Activated T-cell treated with anti-CD3 and anti-CD28 coated beads, Interleukin-2, amount 50 U/mL, for 1 hour (primary cell): ENCODE results near the gene INTU.
"Not testable (repeated sequence)": the region's sequence is repeated elsewhere in the genome, so short reads cannot be mapped to it uniquely, and the experiment has no call there.

Source experiments
- DNase-seq: peaks from one replicate; pipeline ENCODE4 v3.0.0-alpha.2; 2020

INTU gene

GRCh38 chr4:127648061-127648460, 15.3 kb downstream of the INTU start:
- no peak for DNase-seq

DNA sequence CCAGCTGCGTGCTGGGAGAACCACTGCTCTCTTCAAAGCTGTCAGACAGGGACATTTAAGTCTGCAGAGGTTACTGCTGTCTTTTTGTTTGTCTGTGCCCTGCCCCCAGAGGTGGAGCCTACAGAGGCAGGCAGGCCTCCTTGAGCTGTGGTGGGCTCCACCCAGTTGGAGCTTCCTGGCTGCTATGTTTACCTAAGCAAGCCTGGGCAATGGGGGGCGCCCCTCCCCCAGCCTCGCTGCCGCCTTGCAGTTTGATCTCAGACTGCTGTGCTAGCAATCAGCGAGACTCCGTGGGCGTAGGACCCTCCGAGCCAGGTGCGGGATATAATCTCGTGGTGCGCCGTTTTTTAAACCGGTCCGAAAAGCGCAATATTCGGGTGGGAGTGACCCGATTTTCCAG, 22.8 kb downstream of the INTU start:
- DNase-seq: not testable (repeated sequence)

- DNase-seq: no peak
These were observed 23.4 kb downstream of the INTU start for GRCh38 chr4:127656047-127656680.

DNA sequence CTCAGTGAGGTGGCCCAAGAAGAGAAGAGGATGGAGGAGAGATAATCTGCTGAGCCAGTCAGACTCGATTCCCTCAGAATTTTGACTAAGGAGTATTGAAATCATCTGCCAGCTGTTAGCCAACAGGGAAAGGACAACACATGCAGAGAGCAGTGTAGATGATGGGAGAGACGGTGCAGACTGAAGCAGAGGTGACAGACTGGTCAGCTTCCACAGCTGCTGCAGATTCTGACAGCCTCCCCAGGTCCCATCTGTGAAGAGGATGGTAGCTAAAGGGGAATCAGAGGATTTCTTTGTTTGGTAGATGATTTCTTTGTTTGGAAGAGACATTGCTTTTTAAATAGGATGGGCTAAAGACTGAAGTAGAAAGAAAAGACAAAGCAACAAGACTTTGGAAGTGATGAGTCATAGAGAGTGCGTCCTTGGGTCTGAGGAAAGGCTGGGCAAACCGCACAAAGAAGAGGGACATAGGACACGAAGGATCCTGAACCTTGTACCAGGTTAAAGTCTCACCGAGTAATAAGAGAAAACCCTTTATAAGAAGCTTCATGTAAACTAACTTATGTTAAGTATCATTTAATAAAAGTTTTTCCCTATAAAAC, 27.6 kb downstream of the INTU start:
- no peak for DNase-seq

- no peak for DNase-seq
These were observed 34.4 kb downstream of the INTU start for GRCh38 chr4:127667116-127667515.

DNA sequence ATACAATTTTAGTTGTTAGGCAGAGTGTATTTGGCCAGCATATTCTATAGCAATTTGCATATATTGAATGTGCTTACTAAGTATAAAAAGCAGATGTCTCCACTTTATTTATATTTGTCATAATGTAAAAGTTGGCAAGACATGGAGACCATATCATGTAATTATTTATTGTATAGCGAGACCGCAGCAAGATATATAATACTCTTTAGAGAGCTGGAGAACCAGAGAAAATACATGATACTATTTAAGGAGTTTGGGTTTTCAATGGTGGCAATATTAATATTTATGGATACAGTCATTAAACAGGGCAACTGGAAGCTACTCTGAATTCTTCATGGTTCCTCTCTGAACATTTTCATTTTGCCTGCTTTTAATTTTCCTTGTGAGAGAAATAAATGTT, 35.0 kb downstream of the INTU start:
- no peak for DNase-seq

DNA sequence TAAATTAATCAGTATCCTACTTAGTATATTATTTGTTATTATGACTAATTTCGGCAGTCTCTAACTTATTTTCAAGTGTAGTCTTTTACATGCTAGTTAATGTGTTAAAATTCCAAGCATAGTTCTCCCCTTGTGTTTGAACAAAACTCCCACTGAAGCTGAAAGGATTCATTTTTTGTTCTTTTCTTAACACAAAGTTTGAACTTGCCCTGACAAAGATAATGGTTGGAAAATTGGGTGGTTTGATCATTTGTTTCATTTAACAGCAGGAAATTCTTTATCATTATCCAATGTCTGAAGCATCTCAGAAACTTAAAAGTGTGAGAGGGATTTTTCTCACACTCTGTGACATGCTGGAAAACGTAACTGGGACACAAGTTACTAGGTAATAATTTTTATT, 36.0 kb downstream of the INTU start:
- DNase-seq: no peak

GRCh38 chr4:127669691-127670090, 36.9 kb downstream of the INTU start:
- DNase-seq: no peak

DNA sequence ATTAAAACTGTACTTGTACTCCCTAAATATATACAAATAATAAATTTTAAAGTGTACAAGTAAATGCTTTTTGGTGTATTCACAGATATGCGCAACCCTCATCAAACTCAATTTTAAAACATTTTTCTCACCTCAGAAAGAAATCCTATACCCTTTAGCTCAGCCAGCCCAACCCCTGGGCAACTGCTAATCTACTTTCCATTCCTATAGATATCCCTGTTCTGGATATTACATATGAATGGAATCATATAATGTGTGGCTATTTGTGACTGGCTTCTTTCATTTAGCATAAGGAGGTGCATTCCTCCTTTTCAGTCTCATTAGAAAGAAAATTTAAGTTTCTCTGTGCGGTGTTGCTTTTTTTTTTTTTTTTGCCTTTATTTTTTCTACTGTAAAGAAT, 39.4 kb downstream of the INTU start:
- DNase-seq: no peak

GRCh38 chr4:127685292-127685691, 52.5 kb downstream of the INTU start:
- DNase-seq: no peak

GRCh38 chr4:127686658-127687057, 53.9 kb downstream of the INTU start:
- DNase-seq: no peak

DNA sequence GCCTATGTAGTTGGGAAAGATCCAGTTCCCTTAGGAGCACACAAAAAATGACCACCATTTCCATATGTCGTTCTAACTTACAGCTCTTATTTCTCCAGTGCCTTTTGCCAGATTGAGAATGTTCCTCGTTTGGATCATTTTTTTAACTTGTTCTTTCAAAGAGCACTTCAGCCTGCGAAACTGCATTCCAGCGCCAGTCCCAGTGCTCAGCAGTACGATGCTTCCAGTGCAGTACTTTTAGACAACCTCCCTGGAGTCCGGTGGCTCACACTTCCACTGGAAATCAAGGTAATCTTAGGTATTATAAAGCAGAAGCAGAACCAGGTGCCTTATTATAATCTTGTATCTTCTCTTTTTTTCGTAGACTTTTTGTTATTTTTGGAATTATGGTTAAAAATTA, 54.8 kb downstream of the INTU start:
- DNase-seq: no peak

- no peak for DNase-seq
These were observed 66.0 kb downstream of the INTU start for GRCh38 chr4:127698789-127699200.

- DNase-seq: no peak
These were observed 76.2 kb downstream of the INTU start for GRCh38 chr4:127708985-127709384.

GRCh38 chr4:127709456-127709855, 76.7 kb downstream of the INTU start:
- DNase-seq: no peak

GRCh38 chr4:127730142-127730913, 97.6 kb downstream of the INTU start, which contains the start of gene SLC25A31:
SLC25A31 (plus strand) TSS chr4:127730400; CDS start chr4:127730546, 146 bp downstream.
- no peak for DNase-seq

- DNase-seq: no peak
These were observed 98.6 kb downstream of the INTU start for GRCh38 chr4:127731406-127731805.

DNA sequence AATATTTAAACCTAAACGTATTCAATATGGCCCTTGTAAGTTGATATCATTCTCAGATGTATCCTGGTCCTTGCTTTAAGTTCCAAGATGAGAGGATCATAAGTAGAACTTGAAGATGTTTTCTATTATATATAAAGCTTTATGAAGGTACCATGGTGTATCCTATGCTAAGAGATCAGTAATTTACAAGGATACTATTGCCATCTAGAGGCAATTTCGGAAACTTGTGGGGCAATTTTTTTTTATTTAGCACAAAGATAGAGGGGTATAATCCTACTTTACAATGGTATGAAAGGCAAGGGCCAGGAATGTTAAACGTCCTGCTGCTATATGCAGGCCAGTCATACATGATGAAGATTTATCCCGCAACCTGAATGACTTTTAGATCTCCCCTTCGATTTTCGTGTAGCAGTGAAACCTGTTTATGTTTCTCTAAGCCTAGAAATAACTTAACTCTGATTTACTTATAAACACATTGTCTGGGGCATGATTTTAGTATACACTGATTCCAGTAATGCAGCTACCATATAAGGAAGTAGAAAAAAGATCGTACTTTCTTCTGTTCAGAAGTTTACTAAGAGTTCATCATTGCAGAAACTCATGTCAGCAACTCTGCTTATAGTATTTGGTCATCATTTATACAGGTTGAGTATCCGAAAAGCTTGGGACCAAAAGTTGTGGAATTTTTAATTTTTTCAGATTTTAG, 100.0 kb downstream of the INTU start:
- DNase-seq: no peak

DNA sequence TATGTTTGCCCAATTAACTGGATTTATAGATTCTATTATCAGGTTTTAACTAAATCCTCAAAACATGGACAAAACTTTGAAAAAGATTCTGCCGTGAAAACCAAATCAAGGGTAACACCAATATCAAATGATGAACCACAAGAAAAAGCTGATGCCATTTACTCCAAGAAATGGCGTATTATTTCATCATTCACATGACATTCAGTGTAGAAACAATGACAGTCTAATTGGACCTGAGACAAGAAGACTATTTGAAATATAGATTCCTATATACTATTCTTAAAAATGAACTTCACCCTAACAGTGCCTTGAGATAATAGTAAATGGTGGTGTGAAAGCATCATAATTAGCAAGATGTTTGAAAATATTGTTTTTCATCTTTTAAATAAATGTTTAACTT, 102.2 kb downstream of the INTU start:
- no peak for DNase-seq

DNA sequence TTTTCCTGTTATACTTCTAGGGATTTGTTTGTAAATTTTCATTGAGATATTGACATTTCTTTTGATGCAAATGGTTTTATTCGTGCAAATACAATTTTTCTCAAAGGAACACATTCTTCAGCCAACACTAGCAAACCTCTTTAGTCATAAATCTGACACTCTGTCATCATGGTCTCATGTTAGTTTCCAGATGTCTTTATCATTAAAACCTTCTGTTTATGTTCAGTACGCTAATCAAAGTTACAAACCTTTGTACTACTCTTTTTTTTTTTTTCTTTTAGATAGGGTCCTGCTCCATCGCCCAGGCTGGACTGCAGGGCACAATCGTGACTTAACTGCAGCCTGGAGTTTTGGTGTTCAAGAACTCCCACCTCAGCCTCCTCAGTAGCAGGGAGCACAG, 104.5 kb downstream of the INTU start:
- DNase-seq: no peak

DNA sequence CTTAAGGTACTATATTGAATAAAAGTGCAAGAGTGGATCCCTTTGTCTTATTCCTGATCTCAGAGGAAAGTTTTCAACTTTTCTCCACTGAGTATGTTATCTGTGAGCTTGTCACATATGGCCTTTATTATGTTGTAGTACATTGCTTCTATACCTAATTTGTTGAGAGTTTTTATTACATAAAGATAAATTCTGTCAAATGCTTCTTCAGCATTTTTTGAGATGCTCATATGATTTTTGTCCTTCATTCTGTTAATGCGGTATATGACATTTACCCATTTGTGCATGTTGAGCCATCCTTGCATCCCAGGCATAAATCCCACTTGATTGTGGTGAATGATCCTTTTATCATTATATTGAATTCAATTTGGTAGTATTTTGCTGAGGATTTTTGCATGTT, 108.5 kb downstream of the INTU start:
- no peak for DNase-seq

DNA sequence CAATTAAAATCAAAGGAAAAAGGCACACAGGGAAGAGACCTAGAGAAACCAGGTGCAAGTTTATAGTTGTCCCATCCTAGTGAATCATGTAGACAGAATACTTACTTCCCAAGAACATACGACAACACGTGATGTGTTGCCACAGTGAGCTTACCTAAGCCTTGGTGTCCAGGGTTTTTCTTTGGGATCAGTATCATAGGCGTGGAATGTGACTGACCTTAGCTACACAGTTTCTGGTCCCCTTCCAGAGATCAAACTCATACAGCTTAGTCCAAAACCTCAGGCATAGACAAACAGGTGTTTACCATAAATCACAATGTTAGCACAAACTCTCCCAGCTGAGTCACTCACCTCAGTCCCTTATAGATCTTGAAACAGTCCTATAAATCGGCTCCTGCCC, 115.1 kb downstream of the INTU start:
- DNase-seq: no peak

DNA sequence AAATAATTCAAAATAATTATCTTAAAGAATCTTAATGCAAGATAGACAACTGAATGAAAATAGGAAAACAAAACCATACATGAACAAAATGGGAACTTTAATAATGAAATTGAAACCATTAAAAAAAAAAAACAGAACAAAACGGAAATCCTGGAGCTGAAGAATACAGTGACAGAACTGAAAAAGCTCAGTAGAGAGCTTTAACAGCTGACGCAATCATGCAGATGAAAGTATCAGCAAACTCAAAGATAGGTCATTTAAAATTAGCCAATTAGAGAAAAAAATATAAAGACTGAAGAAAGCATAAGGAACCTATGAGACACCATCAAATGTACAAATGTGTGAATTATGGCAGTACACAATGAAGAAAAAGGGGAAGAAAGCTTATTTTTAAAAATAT, 116.2 kb downstream of the INTU start:
- DNase-seq: no peak

- no peak for DNase-seq
These were observed 124.1 kb downstream of the INTU start for GRCh38 chr4:127756906-127757305.
